GM18502 (cell line): ENCODE results near the gene MEF2A.
"Not testable (repeated sequence)": the region's sequence is repeated elsewhere in the genome, so short reads cannot be mapped to it uniquely, and the experiment has no call there.

Experiments used
- ATAC-seq: cut with Tn5 transposase; IDR thresholded peaks from one replicate; pipeline ENCODE4 v1.9.1; 2021; ENCODE audit warnings: mild to moderate bottlenecking; ENCODE audit not compliant: unreplicated experiment, poor library complexity

MEF2A gene

DNA sequence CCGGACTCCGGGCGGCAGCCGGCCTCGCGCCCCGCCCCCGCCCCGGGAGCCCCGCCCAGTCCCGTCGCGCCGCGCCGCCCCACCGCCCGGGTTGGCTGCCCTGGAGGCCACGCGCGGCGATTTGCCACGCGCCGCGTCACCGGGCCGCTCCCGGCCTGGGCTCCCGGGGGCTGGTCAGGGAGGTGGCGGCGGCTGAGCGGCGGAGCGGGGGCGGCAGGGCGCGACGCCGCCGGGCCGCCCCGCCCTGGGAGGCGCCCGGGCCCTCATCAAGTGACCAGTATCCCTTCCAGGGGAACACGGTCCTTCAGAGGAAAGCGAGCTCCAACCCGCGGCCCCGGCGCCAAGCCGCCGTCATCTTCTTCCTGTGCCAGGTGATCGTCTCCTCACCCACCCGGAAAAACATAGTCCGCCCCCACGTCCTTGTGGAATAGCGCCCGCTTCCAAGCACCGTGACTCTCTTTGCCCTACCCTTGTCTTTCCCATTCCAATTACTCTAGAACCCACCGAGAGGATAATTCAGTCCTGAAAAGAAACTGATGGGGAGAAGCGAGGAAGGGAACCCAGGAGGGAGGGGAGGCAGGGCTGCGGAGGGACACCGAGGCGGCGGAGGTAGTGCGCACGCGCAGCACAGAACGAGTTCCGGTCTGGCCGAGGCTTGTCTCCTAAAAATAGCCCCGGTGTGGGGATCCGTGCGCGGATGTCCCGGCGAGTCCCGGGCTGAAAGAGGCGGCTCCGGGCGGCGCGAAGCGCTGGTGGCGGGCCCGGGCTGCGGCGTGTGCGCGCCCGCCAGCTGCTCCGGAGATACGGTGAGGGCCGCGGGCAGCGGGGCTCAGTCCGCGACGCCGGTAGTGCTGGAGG lies at the start of gene MEF2A:
TSS of gene MEF2A (plus strand) at position 686 of the 858 bp plus-strand sequence. CDS start 67,136 bp downstream, outside the sequence.
- ATAC-seq, result peak; percentile 57

DNA sequence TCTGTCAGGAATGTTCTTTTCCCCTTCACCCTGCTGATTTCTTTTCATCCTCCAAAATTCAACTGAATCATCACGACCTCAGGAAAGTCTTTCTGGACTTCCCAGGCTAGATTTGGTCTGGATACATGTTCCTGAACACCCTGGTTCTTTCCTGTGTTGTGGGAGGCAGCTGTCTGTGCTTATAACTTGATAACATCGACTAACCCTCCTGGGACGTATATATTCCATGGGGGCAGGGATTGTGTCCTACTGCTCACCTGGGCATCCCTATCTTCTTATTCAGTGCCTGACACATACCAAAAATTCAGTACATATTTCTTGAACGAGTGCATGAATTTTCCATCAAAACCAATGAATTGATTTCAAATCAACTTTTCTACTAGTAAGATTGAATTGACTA lies 47.6 kb upstream of the MEF2A start:
- no peak for ATAC-seq

DNA sequence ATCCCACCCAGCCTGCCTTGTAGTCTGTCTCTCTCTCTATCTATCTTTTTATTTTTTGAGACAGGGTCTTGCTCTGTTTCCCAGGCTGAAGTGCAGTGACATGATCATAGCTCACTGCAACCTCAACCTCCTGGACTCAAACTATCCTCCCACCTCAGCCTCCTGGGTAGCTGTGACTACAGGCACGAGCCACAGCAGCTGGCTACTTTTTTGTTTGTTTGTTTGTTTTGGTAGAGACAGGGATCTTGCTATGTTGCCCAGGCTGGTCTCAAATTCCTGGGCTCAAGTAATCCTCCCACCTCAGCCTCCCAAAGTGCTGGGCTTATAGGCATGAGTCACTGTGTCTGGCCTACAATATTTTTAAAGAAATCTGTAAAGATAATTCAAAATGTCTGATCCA lies 46.4 kb upstream of the MEF2A start:
- ATAC-seq, result not testable (repeated sequence)

DNA sequence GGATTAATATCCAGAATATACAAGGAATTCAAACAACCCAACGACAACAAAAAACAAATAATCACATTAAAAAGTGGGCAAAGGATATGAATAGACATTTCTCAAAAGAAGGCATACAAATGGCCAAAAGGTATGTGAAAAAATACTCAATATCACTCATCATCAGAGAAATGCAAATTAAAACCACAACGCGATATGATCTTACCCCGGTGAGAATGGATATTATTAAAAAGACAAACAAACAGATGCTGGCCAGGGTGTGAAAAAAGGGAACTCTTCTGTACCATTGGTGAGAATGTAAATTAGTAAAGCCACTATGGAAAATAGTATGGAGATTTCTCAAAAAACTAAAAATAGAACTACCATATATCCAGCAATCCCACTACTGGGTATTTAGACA lies 43.5 kb upstream of the MEF2A start:
- ATAC-seq, result peak; percentile 75

DNA sequence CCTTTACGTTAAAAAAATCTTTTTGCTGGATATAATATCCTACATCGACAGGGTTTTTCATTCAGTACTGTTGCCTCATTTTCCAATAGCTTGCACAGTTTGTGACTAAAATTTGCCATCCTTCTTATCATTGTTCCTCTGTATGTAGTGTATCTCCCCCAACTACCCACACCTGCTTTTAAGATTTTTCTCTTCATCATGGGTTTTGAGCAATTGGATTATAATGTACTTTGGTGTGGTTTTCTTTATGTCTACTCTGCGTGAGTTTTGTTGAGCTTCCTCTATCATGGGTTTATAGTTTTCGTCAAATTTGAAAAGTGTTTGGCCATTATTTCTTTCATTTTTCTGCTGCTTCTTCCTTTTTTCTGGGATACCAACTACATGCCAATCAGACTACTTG lies 39.6 kb upstream of the MEF2A start:
- ATAC-seq, result no peak

DNA sequence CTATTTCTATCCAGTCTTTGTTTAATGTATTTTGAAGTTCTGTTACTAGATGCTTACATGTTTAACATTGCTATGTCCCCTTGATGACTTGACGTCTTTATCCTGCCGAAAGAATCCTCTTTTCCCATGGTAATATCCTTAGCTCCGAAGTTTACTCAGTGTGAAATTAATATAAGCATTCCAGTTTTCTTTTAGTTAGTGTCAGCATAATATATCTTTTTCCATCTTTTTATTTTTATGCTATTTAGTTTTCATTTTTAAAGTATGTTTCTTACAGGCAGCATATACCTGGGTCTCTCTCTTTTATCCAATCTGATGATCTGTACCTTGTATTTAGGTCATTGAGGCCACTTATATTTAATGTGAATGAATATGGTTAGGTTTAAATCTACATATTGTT lies 39.1 kb upstream of the MEF2A start:
- no peak for ATAC-seq

DNA sequence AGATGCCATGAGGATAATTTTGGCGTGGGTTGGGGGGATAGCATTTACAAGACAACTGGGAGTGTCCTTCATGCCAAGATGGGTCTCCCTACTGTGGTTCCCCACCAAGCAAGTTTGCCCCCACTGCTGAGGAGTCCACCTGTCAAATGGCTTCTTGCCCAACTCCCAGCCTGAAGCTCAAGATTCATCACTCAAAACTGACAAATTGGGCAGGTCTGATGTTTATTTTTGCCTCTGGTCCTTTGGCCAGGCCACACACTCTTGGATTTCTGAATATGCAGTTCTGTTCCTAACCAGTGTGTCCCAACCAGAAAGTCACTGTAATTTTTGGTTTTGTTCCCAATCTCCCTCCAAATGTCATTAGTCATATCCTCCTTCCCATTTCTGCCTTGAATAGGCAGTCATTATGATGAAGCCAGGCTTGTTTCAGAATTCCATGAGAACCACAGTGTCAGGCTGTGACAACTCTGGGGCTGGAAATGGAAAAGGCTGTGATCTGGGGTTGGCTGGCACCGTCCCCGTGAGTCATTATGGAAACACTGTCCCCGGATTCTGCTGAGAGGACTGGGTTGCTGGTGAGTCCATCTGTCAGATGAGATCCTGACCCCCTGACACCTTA lies 29.3 kb upstream of the MEF2A start:
- ATAC-seq, result no peak

DNA sequence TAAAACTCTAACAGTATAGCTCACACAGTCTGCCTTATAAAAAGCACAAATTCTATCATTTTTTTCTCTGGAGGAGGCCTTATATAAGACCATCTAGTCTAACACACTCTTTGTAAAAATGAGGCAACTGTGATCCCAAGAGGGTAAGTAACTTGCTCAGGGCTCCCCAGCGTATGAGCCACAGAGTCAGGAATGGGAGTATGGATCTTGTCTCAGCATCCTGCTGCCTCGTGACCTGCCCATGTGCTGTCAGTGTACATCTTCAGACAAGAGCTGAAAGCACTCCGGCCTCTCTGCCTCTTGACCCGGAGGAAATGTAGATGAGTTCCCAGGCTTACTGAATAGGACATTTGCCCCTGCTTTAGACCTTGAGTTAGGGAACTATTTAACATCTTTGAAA lies 28.4 kb upstream of the MEF2A start:
- ATAC-seq, result no peak

DNA sequence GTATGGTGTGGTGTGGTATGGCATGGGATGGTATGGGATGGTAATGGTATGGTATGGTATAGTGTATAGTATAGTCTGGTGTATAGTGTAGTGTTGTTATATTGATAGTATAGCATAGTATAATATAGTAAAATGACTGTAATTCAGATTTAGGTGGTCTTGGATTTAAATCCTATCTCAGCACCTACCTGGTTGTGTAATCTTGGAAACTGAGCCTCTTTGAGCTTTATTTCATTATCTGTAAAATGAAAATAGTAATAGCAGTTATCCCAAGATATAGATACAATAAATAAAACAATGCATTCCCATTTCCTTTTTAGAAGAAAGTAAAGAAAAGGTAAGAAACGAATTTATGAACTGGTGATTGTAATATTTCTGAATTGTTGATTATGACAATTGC lies 27.5 kb upstream of the MEF2A start:
- ATAC-seq, result no peak

DNA sequence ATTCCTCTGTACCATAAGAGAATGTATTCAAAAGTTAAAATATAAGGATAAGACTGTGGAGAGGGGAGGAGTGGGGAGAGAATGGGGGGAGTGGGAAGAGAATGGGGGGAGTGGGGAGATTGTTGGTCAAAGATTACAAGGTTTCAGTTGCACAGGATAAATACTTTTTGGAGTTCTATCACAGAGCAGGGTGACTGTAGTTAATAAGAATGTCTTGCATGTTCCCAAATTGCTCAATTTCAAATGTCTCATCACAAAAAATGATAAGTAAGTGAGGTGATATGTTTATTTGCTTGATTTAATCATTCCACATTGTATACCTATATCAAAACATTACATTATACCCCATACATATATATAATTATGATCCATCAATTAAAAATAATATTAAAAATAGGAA lies 23.0 kb upstream of the MEF2A start:
- ATAC-seq, result no peak

DNA sequence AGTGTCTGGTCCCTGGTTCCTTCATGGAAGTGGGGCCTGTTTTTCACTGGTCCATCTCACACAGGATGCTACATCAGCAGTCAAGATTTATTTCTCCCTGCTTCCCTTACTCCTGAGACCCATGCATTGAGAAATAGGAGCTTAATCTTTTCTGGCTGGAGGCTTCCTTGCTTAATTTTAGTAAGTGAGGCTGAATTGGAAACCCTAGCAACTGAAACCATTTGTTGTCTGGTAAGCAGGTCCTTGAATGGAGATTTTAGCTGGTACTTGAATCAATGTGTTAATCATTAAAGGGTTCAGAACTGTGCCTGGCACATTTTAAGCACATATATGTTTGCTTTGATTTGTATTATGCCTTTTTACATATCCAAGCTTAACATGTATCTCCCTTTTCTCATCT lies 20.2 kb upstream of the MEF2A start:
- ATAC-seq, result no peak

DNA sequence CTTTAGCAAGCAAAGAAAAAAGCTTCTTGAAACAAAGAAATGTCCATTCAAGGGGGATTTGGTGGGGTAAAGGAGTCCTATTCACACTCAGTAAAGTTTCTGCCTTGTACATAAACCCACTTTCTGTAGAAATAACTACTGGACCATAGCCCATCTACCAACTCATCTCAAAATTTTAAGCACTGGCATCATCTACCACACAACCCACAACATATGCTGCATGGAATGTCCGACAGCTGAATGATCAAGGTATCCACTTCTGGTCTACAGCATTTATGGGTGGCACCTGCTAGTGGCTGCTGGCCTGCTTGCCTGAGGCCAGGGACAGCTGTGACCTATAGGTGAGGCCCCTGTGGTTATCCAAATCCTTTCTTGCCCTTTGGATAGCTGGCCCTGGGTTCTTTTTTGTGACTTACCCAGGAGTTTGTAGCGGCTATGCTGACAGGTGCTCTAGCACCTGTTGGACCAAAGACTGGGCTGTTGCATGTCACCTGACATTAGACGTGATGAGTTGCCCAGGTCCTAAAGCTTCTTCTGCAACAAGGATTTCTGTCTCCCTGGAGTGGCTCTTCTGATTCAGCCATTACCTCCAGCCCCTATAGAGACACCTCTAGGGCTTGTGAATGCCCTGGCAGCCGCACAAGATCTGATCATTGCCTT lies 19.2 kb upstream of the MEF2A start:
- ATAC-seq, result no peak

DNA sequence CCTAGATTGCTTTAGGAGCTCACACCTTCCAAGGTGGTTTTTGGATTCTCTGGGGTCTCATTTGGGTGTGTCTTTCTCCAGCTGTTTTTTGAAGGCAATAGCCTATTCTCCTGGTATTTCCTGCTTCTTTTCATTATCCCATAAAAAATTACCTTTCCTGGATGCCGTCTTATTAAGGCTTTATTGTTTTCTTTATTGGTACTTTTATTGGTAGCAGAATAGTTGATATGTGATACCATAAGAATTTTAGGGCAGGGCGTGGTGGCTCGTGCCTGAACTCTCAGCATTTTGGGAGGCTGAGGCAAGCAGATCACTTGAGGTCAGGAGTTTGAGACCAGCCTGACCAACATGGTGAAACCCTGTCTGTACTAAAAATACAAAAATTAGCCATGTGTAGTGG lies 18.3 kb upstream of the MEF2A start:
- ATAC-seq, result no peak

DNA sequence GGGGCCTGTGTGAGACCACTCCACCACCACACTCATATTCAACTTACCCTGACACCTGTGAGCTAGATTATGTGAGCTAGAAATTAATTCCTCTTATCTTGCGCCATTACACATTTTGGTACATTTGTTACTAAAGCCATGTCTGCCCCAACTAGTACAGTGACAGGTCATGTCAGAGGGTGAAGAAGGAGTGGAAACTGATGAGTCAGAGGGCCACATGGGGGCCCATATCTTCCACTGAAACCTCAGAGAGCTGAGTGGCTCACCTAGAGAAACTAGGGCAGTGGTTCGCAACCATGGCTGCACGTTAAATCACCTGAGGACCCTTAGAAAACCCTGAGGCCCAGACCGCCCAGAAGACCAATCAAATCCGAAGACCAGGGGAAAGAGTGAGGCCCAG lies 15.7 kb upstream of the MEF2A start:
- no peak for ATAC-seq

DNA sequence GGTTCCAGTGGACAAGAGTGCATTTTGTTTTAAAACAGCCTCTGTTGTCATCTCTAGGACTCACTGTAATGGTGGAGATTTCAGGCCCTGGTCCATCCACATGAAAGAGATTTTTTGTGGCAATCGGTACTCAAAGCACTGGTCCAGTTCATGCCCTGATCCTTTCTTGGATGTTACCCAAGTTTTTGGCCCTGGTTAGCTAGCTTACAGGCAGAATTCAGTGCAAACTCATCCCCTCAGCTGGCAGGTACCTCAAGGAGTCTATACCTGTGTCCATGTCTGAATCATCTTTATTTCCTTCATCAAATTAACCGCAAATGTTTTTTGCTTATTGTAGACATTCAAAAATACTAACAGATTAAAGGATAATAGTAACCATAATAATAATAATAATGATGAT lies 13.7 kb upstream of the MEF2A start:
- no peak for ATAC-seq

DNA sequence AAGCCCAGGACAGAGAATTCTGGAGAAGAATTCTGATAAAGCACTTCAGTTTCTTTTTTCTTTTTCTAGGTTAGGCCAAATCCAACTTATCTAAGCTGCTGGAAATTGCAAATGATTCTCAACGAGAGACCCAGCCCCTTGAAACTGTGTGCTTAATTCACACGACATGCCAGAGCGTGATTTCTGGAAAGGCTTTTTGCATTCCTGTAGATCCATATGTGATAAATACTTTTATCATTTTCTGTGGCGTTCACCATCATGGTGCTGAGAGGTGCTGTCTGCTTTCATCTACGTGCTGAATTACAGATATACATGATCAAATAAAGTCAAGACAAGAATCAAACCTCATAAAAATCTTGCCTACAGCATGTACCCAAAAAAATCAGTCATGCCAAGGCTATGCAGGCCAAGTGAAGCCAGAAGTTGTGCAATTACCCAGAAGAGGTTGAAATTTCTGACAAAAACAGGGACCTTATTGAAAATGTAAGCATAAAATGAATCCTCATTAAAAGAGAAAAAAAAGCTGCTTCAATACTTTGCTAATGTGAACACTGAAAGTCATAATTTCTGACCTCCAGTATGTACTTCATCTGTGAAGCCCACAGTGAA lies 10.8 kb upstream of the MEF2A start:
- ATAC-seq, result no peak

DNA sequence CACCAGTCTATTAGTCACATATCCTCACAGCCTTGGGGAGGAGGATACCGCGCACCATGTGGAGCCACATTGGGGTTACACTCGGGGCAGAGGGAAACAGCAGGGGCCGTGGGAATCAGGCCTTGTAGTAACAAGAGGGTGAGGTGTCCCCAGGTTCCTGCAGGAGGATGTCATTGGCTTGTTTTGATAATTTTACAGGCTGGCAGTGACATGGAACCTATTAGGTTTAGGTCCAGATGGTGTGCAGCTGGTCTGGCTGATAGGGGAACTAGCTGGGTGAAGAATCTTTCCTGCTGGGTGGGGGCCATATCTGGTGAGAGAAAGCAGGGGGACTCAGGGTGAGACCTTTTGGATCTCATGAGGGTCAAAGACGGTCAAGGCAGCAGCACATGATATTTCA lies 9.8 kb upstream of the MEF2A start:
- ATAC-seq, result no peak

DNA sequence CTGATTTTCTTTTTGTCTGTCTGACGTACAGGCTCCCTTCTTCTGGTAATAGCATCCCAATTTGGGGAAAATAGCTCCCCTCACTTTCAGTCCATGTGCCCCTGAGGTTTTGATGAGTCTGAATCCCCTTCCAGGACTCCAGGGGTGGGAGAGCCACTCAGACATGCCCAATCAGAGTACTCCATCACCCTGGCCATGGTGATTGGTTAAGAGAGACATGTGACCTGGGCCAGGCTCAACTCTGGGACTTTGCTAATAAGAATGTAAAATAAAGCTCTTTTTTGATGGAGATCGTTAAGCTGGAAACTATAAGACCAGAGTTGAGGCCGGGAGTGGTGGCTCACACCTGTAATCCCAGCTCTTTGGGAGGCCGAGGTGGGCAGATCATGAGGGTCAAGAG lies 9.2 kb upstream of the MEF2A start:
- ATAC-seq, result no peak

DNA sequence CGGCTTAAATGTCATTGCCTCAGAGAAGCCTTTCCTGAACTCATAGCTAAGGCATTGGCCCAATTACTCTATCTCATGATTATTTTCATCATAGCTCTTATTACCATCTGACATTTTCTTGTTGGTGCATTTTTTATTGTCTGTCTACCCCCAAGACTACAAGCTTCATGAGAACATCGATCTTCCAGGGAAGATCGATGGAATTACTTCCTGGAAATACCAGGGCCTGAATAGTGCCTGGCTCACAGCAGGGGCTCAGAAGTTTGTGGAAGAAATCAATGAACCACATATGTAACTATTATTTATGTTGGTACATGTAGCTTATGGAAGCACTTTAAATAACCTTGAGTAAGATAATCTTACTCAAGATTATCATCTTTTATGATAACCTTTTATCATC lies 7.7 kb upstream of the MEF2A start:
- ATAC-seq, result no peak

DNA sequence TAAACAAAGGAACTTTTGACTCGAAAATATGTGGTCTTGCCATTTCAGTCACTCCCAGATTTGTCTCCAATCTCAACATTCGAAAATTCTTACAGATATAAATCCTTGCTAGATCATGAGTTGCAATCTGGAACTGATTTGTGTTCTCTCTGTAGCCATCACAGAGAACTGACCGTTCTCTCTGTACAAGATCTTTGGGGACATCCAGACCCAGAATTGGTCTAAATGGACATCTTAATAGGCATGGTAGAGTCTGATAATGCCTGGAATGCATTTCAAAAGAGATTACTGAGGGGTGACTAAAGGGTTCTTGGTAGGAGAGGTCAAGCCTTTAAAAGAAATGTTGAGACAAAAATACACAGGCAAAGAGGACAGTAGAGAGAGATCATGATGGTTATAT lies 7.2 kb upstream of the MEF2A start:
- ATAC-seq, result no peak
